Measurements from ENCODE around the gene CAPG.
"Not testable (repeated sequence)": the region's sequence is repeated elsewhere in the genome, so short reads cannot be mapped to it uniquely, and the experiment has no call there.

Gene CAPG

DNA sequence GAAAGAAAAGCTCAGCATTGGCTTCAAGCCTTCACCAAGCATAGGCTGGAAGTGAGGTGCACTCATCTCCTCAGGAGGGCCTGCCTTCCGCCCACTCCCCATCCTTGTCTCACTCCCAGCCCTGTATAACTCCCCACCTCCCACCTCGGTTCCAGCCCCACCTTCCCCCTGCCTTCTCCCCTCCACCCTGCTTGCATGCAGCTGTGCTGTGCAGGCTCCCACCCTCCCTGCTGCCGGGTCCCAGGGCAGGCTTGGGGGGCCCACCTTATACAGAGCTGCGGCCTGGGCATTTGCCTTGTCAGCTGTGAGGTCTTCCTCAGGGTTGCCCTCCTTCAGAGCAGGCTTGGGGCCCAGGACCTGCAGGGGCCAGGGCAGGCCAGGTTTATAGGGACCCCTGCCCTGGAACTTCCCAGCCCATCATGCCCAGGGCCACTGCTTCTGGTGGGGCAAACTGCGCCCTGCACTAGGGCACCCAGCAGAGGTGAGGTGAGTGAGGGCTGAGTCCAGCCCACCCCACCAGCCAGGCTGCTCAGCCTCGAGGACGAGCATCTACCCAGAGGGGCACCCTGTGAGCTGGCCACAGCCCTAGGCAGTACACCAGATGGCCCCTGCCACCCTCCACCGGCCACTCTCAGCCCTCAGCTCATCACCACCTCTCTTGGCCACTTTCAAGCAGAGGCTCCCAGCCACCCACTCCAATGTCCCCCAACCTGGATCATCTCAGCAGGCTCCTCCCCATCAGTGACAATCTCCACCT, 11.6 kb downstream of the CAPG start:
- in situ Hi-C loops (cut with MboI; ENCODE audit: low sequenced_read_pairs): no loop called here

DNA sequence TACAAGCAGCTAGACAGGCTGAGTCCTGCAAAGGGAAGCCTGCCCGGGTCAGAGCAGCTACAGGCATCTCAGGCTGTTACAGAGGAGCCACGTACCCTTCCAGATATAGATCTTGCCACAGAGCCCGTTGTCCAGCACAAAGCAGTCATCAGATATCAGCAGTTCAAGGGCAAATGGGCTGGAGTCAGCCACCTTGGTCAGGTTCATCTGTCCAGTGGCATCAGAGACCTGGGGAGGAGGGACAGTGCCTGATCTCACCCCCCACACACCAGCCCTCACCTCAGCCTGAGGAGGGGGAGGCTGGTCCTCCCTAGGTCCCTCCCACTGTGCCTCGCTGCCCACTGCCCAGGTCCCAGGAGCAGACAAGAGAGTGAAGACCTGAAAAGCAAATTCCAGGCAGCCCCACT, 12.2 kb downstream of the CAPG start:
- in situ Hi-C loops (cut with MboI; ENCODE audit: low sequenced_read_pairs): no loop called here

GRCh38 chr2:85396531-85397470, 13.4 kb downstream of the CAPG start:
- in situ Hi-C loops (cut with MboI; ENCODE audit: low sequenced_read_pairs): no loop called here

GRCh38 chr2:85395912-85396475, 14.2 kb downstream of the CAPG start:
- in situ Hi-C loops (cut with MboI; ENCODE audit: low sequenced_read_pairs): no loop called here

GRCh38 chr2:85394976-85395375, 15.2 kb downstream of the CAPG start:
- in situ Hi-C loops (cut with MboI; ENCODE audit: low sequenced_read_pairs): no loop called here

GRCh38 chr2:85394261-85394681, 15.9 kb downstream of the CAPG start:
- in situ Hi-C loops (cut with MboI; ENCODE audit: low sequenced_read_pairs): no loop called here

GRCh38 chr2:85393836-85394235, 16.3 kb downstream of the CAPG start:
- in situ Hi-C loops (cut with MboI; ENCODE audit: low sequenced_read_pairs): no loop called here

DNA sequence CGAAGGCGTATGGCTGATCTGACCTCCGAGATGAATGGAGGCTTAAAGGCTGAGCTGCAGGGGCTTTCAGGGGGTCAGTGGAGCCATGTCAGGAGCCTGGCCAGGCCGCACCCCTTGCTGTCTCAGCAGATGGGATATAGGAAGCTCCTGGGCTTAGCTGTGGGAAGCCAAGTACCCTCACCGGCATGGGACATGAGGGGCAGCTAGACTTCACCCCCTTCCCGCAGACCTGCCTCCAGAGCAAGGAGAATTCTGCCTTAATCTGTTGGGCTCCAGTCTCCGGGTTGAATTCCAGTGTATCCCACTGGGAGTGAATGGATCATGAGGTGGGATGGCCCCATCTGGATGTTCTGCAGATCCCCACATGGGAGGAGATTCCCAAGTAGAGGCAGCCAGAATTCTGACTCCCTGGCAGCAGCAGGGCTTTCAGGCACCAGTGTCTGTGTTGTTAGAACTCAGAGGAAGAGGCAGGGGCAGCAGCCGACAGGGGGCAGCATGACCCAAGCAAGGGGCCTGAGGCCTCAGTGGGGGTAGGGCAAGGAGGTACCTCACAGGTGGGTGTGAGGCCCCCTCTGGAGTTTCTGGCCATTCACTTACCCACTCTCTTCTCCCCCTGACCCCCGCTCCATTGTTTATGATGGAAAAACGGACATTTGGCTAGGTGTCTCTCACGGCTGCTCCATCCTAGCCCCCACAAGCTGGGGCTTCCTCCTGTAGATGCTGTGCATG, 19.1 kb downstream of the CAPG start:
- in situ Hi-C loops (cut with MboI; ENCODE audit: low sequenced_read_pairs): no loop called here

- in situ Hi-C loops (cut with MboI; ENCODE audit: low sequenced_read_pairs): no loop called here
Observed at GRCh38 chr2:85388878-85389538, 21.2 kb downstream of the CAPG start.

DNA sequence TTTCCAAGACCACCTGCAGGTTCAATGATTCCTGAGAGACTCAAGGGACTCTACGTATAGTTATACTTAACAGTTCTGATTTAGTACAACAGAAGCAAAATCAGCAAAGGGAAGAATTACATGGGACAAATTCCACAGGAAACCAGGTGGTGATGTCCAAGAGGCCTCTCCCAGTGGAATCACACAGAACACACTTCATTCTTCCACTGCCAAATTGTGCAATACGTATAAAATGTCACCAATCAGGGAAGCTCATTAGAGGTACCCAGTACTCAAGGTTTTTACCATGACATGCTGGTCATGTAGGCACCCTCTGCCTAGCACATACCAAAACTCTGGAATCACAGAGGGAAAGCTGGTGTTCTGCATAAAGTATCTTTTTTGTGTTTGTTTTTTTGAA, 22.4 kb downstream of the CAPG start:
- in situ Hi-C loops (cut with MboI; ENCODE audit: low sequenced_read_pairs): no loop called here

DNA sequence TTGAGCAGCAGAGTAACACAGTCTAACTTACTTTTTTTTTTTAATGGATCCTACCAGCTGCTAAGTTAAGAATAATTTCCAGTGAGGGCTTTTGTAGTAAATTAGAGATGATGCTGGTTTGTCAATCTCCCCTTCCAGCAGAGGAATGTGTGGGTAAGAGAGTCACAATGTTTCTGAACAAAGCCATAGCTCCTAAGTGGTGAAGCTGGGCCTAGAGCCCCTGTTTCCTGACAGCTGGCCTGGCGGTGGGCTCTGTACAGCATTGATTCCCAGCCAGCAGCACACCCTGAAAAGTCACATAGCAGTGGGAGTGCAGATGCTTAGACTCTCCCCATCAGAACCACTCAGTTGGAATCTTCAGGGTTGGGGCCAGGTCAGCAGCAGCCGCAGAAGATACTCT, 24.4 kb downstream of the CAPG start:
- in situ Hi-C loops (cut with MboI; ENCODE audit: low sequenced_read_pairs): no loop called here

- in situ Hi-C loops (cut with MboI; ENCODE audit: low sequenced_read_pairs): no loop called here
Observed at GRCh38 chr2:85383850-85384249, 26.3 kb downstream of the CAPG start.

- in situ Hi-C loops (cut with MboI; ENCODE audit: low sequenced_read_pairs): not testable (repeated sequence)
Observed at GRCh38 chr2:85383151-85383550, 27.0 kb downstream of the CAPG start.

- in situ Hi-C loops (cut with MboI; ENCODE audit: low sequenced_read_pairs): no loop called here
Observed at GRCh38 chr2:85380048-85380447, 30.1 kb downstream of the CAPG start.

- in situ Hi-C loops (cut with MboI; ENCODE audit: low sequenced_read_pairs): no loop called here
Observed at GRCh38 chr2:85378257-85378656, 31.9 kb downstream of the CAPG start.

DNA sequence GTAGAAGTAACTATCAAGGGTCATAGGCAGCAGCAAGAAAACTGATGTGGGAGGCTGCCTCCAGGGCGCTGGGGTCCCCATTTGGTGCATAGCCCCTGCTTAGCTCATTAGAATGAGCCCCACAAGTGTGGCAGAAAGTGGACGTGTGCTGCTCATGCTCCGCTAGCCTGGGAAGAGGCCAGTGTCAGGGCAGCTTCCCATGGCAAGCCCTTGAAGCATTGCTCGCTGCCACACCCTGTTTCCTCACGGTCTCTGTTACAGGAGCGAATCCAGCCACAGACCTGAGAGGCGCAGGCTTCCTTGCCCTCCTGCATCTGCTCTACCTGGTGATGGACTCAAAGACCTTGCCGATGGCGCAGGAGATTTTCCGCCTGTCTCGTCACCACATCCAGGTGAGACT, 33.1 kb downstream of the CAPG start:
- in situ Hi-C loops (cut with MboI; ENCODE audit: low sequenced_read_pairs): no loop called here

DNA sequence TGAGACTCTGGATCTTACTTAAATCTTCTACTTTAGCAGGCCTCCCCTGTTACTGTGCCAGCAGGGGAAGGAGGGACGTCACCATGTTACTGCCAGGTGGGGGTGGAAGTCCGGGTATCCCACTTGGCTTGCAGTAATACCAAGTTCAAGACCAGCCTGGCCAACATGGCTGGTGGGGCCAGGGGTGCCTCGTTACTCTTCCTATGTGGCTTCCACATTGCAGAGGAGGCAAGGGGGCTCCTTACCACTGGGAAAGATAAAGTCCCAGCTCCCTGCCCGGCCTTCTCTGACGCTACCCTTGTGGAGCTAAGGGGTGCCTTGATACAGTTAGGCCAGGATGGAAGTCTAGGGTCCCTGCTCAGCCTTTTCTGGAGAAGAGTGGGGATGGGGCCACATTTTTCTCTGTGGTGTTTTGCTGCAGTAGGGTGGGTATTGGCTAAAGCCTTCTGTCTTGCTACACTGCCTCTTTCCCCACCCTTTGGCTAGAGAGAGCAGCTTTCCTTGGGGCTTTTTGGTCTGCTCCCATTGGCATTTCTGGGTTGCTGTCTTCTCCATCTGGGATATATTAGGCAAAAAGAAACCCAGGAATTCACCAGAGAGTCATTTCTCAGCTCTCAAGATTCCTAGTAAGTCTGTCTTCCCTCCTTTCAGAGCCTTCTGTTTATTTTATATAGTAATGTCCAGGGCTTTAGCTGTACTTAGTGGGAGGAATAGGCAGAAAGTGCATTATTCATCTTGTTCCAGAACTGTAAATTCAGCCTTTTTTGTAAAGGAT, 33.7 kb downstream of the CAPG start:
- in situ Hi-C loops (cut with MboI; ENCODE audit: low sequenced_read_pairs): no loop called here

DNA sequence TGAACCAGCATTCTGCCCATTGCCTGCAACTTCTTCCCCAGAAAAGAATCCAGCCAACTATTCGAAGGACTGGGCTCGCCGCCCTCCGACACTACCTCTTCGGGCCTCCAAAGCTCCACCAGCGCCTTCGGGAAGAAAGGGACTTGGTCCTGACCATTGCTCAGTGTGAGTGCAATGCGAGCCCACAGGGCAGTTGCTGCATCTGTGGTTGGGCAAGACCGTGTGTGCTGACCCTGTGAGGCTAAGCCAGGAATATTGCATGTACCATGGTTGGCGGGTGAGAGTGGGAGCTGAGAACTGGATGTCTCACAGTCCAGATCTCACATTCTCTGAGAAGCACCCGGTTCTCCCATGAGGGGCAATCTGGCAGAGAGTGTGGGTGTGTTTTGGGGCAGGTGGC, 39.1 kb downstream of the CAPG start:
- in situ Hi-C loops (cut with MboI; ENCODE audit: low sequenced_read_pairs): no loop called here

DNA sequence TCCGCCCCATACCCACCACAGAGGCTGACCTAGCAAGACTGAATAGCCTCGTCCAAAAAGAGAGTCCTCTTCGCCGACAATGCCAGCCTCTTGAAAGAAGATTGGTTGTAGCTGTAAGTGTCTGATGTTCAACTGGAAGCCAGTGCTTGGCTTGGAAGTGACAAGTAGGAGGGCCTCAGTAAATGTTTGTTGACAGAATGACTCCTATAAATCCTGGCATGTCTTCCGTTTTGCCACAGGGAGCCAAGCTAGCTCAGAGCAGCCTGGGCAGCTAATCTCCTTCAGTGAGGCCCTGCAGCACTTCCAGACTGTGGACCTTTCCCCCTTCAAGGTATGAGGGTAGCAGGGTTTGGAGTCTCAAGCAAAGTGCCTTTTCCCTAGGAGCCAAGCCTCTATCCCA, 40.7 kb downstream of the CAPG start:
- in situ Hi-C loops (cut with MboI; ENCODE audit: low sequenced_read_pairs): no loop called here

DNA sequence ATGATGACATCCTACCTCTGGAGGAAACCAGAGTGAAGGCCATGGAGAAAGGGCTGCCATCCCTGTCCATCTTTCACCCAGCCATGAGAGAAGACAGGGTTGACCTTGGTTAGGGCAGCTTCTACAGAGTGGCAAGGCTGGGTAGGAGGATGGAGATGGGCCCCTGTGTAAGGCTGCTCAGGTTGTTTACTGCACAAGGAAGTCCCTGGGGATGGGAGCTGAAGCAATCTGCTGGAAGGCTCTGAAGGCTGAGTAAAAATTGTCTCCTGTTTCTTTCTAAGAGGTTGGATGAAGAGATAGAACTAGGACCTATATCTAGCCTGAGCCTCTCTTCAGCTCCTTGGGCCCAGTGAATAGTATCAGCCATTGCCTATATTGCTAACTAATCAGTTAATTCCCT, 41.2 kb downstream of the CAPG start:
- in situ Hi-C loops (cut with MboI; ENCODE audit: low sequenced_read_pairs): no loop called here

Measured in HL-60/S4 treated with phorbol 12-myristate 13-acetate at 8.2 ng/mL for 4 days and 3 days (cell line).